BJ (cell line): Measurements from ENCODE around the gene RAB7A. TPM values are rescaled to one million over a fixed set of nuclear protein-coding genes. Genes with fewer than 3 reads are reported as not detected.

ENCODE experiments used
- CTCF ChIA-PET: fragments of 350-600 bp; formaldehyde crosslinking; extraction: SDS; loops from one replicate; lab custom pipeline; 2021; ENCODE audit warnings: antibody characterized with exemption, inconsistent platforms; lab: Yijun Ruan, JAX
- POLR2A ChIA-PET: fragments of 300-600 bp; sonication (Branson Sonifier 250); formaldehyde crosslinking; extraction: SDS; loops from one replicate; lab custom pipeline; 2021; ENCODE audit warnings: antibody characterized with exemption; lab: Charles Lee
- DNase-seq: peaks from one replicate; pipeline ENCODE4 v3.0.0-alpha.2; 2011; ENCODE audit warnings: low read depth
- H3K27me3 ChIP-seq: 2 replicates; pipeline ENCODE4 v1.6.0; 2011; ENCODE audit warnings: low read length; ENCODE audit not compliant: control insufficient read depth, insufficient read depth
- H3K36me3 ChIP-seq: 2 replicates; pipeline ENCODE4 v1.5.1; 2011; ENCODE audit warnings: low read length; ENCODE audit not compliant: control insufficient read depth, insufficient read depth
- H3K4me3 ChIP-seq: 2 replicates; pipeline ENCODE4 v1.5.1; 2011; ENCODE audit warnings: low read depth, mild to moderate bottlenecking, control low read depth, low read length
- CTCF ChIP-seq: IDR thresholded peaks from 2 replicates; pipeline ENCODE4 v1.5.1; 2011; ENCODE audit warnings: low read depth, mild to moderate bottlenecking, control low read depth, inconsistent platforms, low read length, moderate library complexity; ENCODE audit not compliant: insufficient read depth
- polyA plus RNA-seq: library from polyadenylated mRNA; depleted of rRNA; stranded (reverse); fragments of >200 nt; gene quantifications from 2 replicates; pipeline ENCODE4 v1.2.3, GENCODE V29; 2011

Gene RAB7A
- polyA plus RNA-seq, 1 experiment: 202 TPM

- ChIA-PET POLR2A (no interaction called here), CTCF (interaction anchor here (1.5 to 1.6 kb wide), 2 partner anchors 23 to 29 kb away, joined by 3 to 9 read pairs; no protein-coding TSS in a partner anchor)
- Histone ChIP-seq H3K27me3 (no peaks in the 10 kb centered on the region; the same call in 1 of the 2 replicates), H3K36me3 (no peaks in the 10 kb centered on the region), H3K4me3 (no peak overlapping the region)
- TF ChIP-seq CTCF: no peak
- DNase-seq: no peak
These were observed 22.4 kb upstream of the RAB7A start for GRCh38 chr3:128703561-128703960.

GRCh38 chr3:128706086-128706615 is 19.8 kb upstream of the RAB7A start:
- POLR2A ChIA-PET: no interaction called here
- no peak overlapping the region for H3K4me3 ChIP-seq
- peaks cover 1% of the 10 kb centered on the region for H3K27me3 ChIP-seq
- TF ChIP-seq CTCF: no peak
- CTCF ChIA-PET: interaction anchor here (0.7 to 2.0 kb wide), 4 partner anchors 13 to 89 kb away, joined by 3 to 8 read pairs (median 3); no protein-coding TSS in a partner anchor
- DNase-seq: no peak
- no peaks in the 10 kb centered on the region for H3K36me3 ChIP-seq

- CTCF ChIA-PET: interaction anchor here (1.0 kb wide), 1 partner anchor 28 kb away, joined by 4 read pairs; no protein-coding TSS in a partner anchor
- POLR2A ChIA-PET: no interaction called here
- H3K27me3 ChIP-seq: peaks cover 2% of the 10 kb centered on the region
- DNase-seq: no peak
- no peak for TF ChIP-seq CTCF
- H3K4me3 ChIP-seq: no peak overlapping the region
- no peaks in the 10 kb centered on the region for H3K36me3 ChIP-seq
These were observed 18.0 kb upstream of the RAB7A start for GRCh38 chr3:128707928-128708494.

- peaks cover 4% of the 10 kb centered on the region for H3K27me3 ChIP-seq
These were observed 16.9 kb upstream of the RAB7A start for GRCh38 chr3:128709038-128709437.

More at GRCh38 chr3:128709038-128709437, 16.9 kb upstream of the RAB7A start:
- CTCF ChIA-PET: interaction anchor here (1.0 kb wide), 1 partner anchor 29 kb away, joined by 4 read pairs; no protein-coding TSS in a partner anchor
- no peak for DNase-seq
- no peaks in the 10 kb centered on the region for H3K36me3 ChIP-seq
- no peak overlapping the region for H3K4me3 ChIP-seq
- POLR2A ChIA-PET: no interaction called here
- TF ChIP-seq CTCF: no peak
